Activated CD4-positive, alpha-beta T cell treated with anti-CD3 and anti-CD28 coated beads, Interleukin-2, amount 50 U/mL, for 48 hours (primary cell): ENCODE results near the gene CANT1.
"Not testable (repeated sequence)": the region's sequence is repeated elsewhere in the genome, so short reads cannot be mapped to it uniquely, and the experiment has no call there.

Experiments used
- DNase-seq, 2 experiments: peaks; one replicate each; pipeline ENCODE4 v3.0.0-alpha.2; 2020

Gene CANT1

GRCh38 chr17:78956254-78956653, 53.3 kb downstream of the CANT1 start:
- DNase-seq, result no peak

- DNase-seq, result no peak
Observed at GRCh38 chr17:78954684-78955083, 54.9 kb downstream of the CANT1 start.

- DNase-seq, result no peak
Observed at GRCh38 chr17:78953356-78954350, 55.9 kb downstream of the CANT1 start.

GRCh38 chr17:78952706-78953105, 56.9 kb downstream of the CANT1 start:
- no peak for DNase-seq

GRCh38 chr17:78951967-78952551, 57.5 kb downstream of the CANT1 start:
- DNase-seq, result no peak

- DNase-seq, result no peak
Observed at GRCh38 chr17:78950870-78951269, 58.7 kb downstream of the CANT1 start.

- no peak for DNase-seq
Observed at GRCh38 chr17:78947235-78948149, 62.1 kb downstream of the CANT1 start.

- no peak for DNase-seq
Observed at GRCh38 chr17:78946631-78947030, 62.9 kb downstream of the CANT1 start.

GRCh38 chr17:78946131-78946530, 63.4 kb downstream of the CANT1 start:
- no peak for DNase-seq

GRCh38 chr17:78945455-78945854, 64.1 kb downstream of the CANT1 start:
- not testable (repeated sequence) for DNase-seq

GRCh38 chr17:78944956-78945355, 64.6 kb downstream of the CANT1 start:
- no peak for DNase-seq

GRCh38 chr17:78944026-78944425, 65.5 kb downstream of the CANT1 start:
- no peak for DNase-seq
